SK-N-SH (cell line): ENCODE data around the gene CREBL2. TPM values are rescaled to one million over a fixed set of nuclear protein-coding genes. Genes with fewer than 3 reads are reported as not detected.

Source experiments
- CTCF ChIA-PET: fragments of 300-600, 350-600 bp; formaldehyde crosslinking; extraction: SDS; loops from one replicate; lab custom pipeline; 2021; lab: Yijun Ruan, JAX
- POLR2A ChIA-PET: fragments of 350-600 bp; sonication (Branson Sonifier 250); formaldehyde crosslinking; extraction: SDS; loops from one replicate; lab custom pipeline; 2020; ENCODE audit warnings: antibody characterized with exemption, inconsistent platforms; lab: Yijun Ruan, JAX
- DNase-seq: peaks from one replicate; pipeline ENCODE4 v3.0.0; 2012
- H2AFZ ChIP-seq: fragments of 200-600 bp; sonication (generic); 2 replicates; pipeline ENCODE4 v1.8.1; 2016; ENCODE audit warnings: antibody characterized with exemption, mild to moderate bottlenecking, low read depth
- H3F3A ChIP-seq: fragments of 200-600 bp; sonication (generic); replicated peaks from 2 replicates; pipeline ENCODE3; 2016; ENCODE audit warnings: antibody characterized with exemption, mild to moderate bottlenecking; ENCODE audit not compliant: insufficient read depth
- H3K27ac ChIP-seq, 2 experiments: fragments of 200-500 bp in 1 of 2; fragments of 200-600 bp in 1 of 2; sonication (Bioruptor generic) in 1 of 2; sonication (generic), shearing (Covaris generic) in 1 of 2; 2 replicates each; pipeline versions ENCODE4 v1.5.1 to v1.6.1; 2014 to 2016; ENCODE audit warnings: low read depth in 2 of 2, inconsistent platforms in 1 of 2, low read length in 1 of 2, mild to moderate bottlenecking in 1 of 2, mixed read lengths in 1 of 2
- H3K27me3 ChIP-seq: fragments of 200-600 bp; sonication (generic), shearing (Covaris generic); 2 replicates; pipeline ENCODE4 v1.6.1; 2016; ENCODE audit warnings: mixed run types; ENCODE audit not compliant: insufficient read depth
- H3K36me3 ChIP-seq, 2 experiments: fragments of 200-500 bp in 1 of 2; fragments of 200-600 bp in 1 of 2; sonication (Bioruptor generic) in 1 of 2; sonication (generic) in 1 of 2; replicated peaks in 1 of 2; 2 replicates each; pipeline versions ENCODE3 to v1.5.1; 2014 to 2016; ENCODE audit warnings: low read length in 1 of 2, mild to moderate bottlenecking in 1 of 2; ENCODE audit not compliant: insufficient read depth in 2 of 2, control insufficient read depth in 1 of 2
- H3K4me1 ChIP-seq, 2 experiments: fragments of 200-500 bp in 1 of 2; fragments of 200-600 bp in 1 of 2; sonication (Bioruptor generic) in 1 of 2; sonication (generic), shearing (Covaris generic) in 1 of 2; 2 replicates each; pipeline versions ENCODE4 v1.5.1 to v1.6.1; 2014 to 2016; ENCODE audit warnings: low read depth in 1 of 2, low read length in 1 of 2, mixed run types in 1 of 2; ENCODE audit not compliant: insufficient read depth in 2 of 2, control insufficient read depth in 1 of 2
- H3K4me2 ChIP-seq: fragments of 200-600 bp; sonication (generic), shearing (Covaris generic); 2 replicates; pipeline ENCODE4 v1.6.1; 2017; ENCODE audit warnings: mixed run types
- H3K4me3 ChIP-seq, 2 experiments: fragments of 200-500 bp in 1 of 2; fragments of 200-600 bp in 1 of 2; sonication (Bioruptor generic) in 1 of 2; sonication (generic), shearing (Covaris generic) in 1 of 2; 2 replicates each; pipeline versions ENCODE4 v1.5.1 to v1.8.1; 2014 to 2016; ENCODE audit warnings: low read depth in 2 of 2, inconsistent platforms in 1 of 2, low read length in 1 of 2, mild to moderate bottlenecking in 1 of 2, mixed read lengths in 1 of 2, moderate library complexity in 1 of 2
- H3K79me2 ChIP-seq: fragments of 200-600 bp; sonication (generic); 2 replicates; pipeline ENCODE4 v1.8.1; 2017; ENCODE audit warnings: mild to moderate bottlenecking; ENCODE audit not compliant: insufficient read depth
- H3K9ac ChIP-seq: fragments of 200-600 bp; sonication (generic); 2 replicates; pipeline ENCODE4 v1.6.1; 2017; ENCODE audit warnings: mixed run types
- H3K9me2 ChIP-seq: fragments of 200-600 bp; sonication (generic); 2 replicates; pipeline ENCODE4 v1.6.1; 2017; ENCODE audit warnings: mixed run types
- H3K9me3 ChIP-seq: fragments of 200-600 bp; sonication (generic); 2 replicates; pipeline ENCODE4 v1.6.1; 2017; ENCODE audit warnings: mixed run types, mild to moderate bottlenecking, moderate library complexity
- H4K20me1 ChIP-seq: fragments of 200-600 bp; sonication (generic); 2 replicates; pipeline ENCODE4 v1.6.1; 2017; ENCODE audit warnings: mild to moderate bottlenecking, mixed run types; ENCODE audit not compliant: insufficient read depth
- ELF1 ChIP-seq: IDR thresholded peaks from 2 replicates; pipeline ENCODE4 v1.4.0; 2012
- EP300 ChIP-seq, 2 experiments: IDR thresholded peaks; 2 replicates each; pipeline versions ENCODE4 v1.4.0 to v1.6.1; 2012; ENCODE audit warnings: borderline replicate concordance in 1 of 2, low read depth in 1 of 2, low read length in 1 of 2
- EZH2phosphoT487 ChIP-seq: fragments of 200-600 bp; sonication (generic); IDR thresholded peaks from 2 replicates; pipeline ENCODE4 v1.6.1; 2017; ENCODE audit warnings: low read depth, mixed run types, mild to moderate bottlenecking, antibody characterized with exemption, moderate library complexity, borderline replicate concordance
- FOXJ3 ChIP-seq: sonication (generic); formaldehyde crosslinking; IDR thresholded peaks from 2 replicates; pipeline ENCODE4 v1.5.1; 2020; ENCODE audit warnings: mild to moderate bottlenecking, missing genetic modification reagents
- FOXM1 ChIP-seq: IDR thresholded peaks from 2 replicates; pipeline ENCODE4 v1.4.0; 2012; ENCODE audit warnings: low read depth, mild to moderate bottlenecking
- GABPA ChIP-seq: IDR thresholded peaks from 2 replicates; pipeline ENCODE4 v1.4.0; 2012; ENCODE audit warnings: low read depth, mild to moderate bottlenecking
- MEF2A ChIP-seq: IDR thresholded peaks from 2 replicates; pipeline ENCODE4 v1.4.0; 2012; ENCODE audit warnings: low read depth, borderline replicate concordance
- MXI1 ChIP-seq: IDR thresholded peaks from 2 replicates; pipeline ENCODE4 v1.6.1; 2012; ENCODE audit warnings: mild to moderate bottlenecking, low read depth, low read length, improper control_type of control experiment
- NFIC ChIP-seq: IDR thresholded peaks from 2 replicates; pipeline ENCODE4 v1.4.0; 2012; ENCODE audit warnings: borderline replicate concordance
- NRF1 ChIP-seq: IDR thresholded peaks from 2 replicates; pipeline ENCODE4 v1.6.1; 2012; ENCODE audit warnings: low read depth, mild to moderate bottlenecking, low read length
- PBX3 ChIP-seq: IDR thresholded peaks from 2 replicates; pipeline ENCODE4; 2012
- POLR2AphosphoS5 ChIP-seq: IDR thresholded peaks from 2 replicates; pipeline ENCODE4 v1.6.1; 2012; ENCODE audit warnings: low read depth, low read length
- SIN3A ChIP-seq: IDR thresholded peaks from 2 replicates; pipeline ENCODE4 v1.6.1; 2012; ENCODE audit warnings: low read depth, mild to moderate bottlenecking, low read length, moderate library complexity, borderline replicate concordance
- SMC3 ChIP-seq: IDR thresholded peaks from 2 replicates; pipeline ENCODE4 v1.6.1; 2012; ENCODE audit warnings: low read depth, low read length, improper control_type of control experiment
- TAF1 ChIP-seq: IDR thresholded peaks from 2 replicates; pipeline ENCODE4 v1.6.1; 2012; ENCODE audit warnings: low read depth, mild to moderate bottlenecking, low read length, moderate library complexity, borderline replicate concordance
- TEAD4 ChIP-seq: IDR thresholded peaks from 2 replicates; pipeline ENCODE4 v1.4.0; 2012; ENCODE audit warnings: mild to moderate bottlenecking, borderline replicate concordance; ENCODE audit not compliant: insufficient read depth
- YY1 ChIP-seq: IDR thresholded peaks from 2 replicates; pipeline ENCODE4 v1.4.0; 2012; ENCODE audit warnings: low read depth, mild to moderate bottlenecking
- WGBS: methylation state at CpG from one replicate; pipeline ENCODE4 v1.1.6; 2017; ENCODE audit warnings: low lambda C conversion rate; 5-methylcytosine and 5-hydroxymethylcytosine counted together
- polyA plus RNA-seq, 3 experiments: library from polyadenylated mRNA; depleted of rRNA; stranded (reverse); fragments of >200 nt; gene quantifications; 2 replicates each; pipeline ENCODE4 v1.2.3, GENCODE V29; 2012
- TF ChIP-seq, protein P1 (sequence below): IDR thresholded peaks from 2 replicates; pipeline ENCODE4 v1.4.0; 2012; ENCODE audit warnings: low read depth, borderline replicate concordance
- TF ChIP-seq, protein P2 (sequence below): IDR thresholded peaks from 2 replicates; pipeline ENCODE4 v1.4.0; 2012; ENCODE audit warnings: low read depth
- TF ChIP-seq, protein P3 (sequence below): IDR thresholded peaks from 2 replicates; pipeline ENCODE4 v1.4.0; 2012; ENCODE audit warnings: low read depth, borderline replicate concordance

CREBL2 gene
- polyA plus RNA-seq, 1 of the 3 experiments (the other 2 are of a cell fraction), result 12.6 TPM

GRCh38 chr12:12663644-12664294 lies 52.1 kb downstream of the CREBL2 start:
- Histone ChIP-seq H3K79me2 (no peaks in the 10 kb centered on the region), H3K4me1 (no peaks in the 10 kb centered on the region; a peak in 1 of 4 replicates), H3K27ac (no peak overlapping the region), H3F3A (peaks cover 11% of the 10 kb centered on the region), H3K36me3 (no peaks in the 10 kb centered on the region), H3K9me3 (no peaks in the 10 kb centered on the region), H4K20me1 (no peaks in the 10 kb centered on the region), H3K4me3 (no peak overlapping the region), H3K9ac (no peak overlapping the region), H3K4me2 (no peak overlapping the region), H3K27me3 (no peaks in the 10 kb centered on the region), H3K9me2 (no peaks in the 10 kb centered on the region), H2AFZ (no peak overlapping the region)
- DNase-seq, result no peak
- POLR2A ChIA-PET, result no interaction called here
- 96% methylated on average over 15 of the region's 15 CpGs for WGBS
- CTCF ChIA-PET, result interaction anchor here (1.2 to 1.3 kb wide), 2 partner anchors 17 to 39 kb away, joined by 3 read pairs; no protein-coding TSS in a partner anchor
- no peak for TF ChIP-seq SMC3
- TF ChIP-seq, protein P1, sequence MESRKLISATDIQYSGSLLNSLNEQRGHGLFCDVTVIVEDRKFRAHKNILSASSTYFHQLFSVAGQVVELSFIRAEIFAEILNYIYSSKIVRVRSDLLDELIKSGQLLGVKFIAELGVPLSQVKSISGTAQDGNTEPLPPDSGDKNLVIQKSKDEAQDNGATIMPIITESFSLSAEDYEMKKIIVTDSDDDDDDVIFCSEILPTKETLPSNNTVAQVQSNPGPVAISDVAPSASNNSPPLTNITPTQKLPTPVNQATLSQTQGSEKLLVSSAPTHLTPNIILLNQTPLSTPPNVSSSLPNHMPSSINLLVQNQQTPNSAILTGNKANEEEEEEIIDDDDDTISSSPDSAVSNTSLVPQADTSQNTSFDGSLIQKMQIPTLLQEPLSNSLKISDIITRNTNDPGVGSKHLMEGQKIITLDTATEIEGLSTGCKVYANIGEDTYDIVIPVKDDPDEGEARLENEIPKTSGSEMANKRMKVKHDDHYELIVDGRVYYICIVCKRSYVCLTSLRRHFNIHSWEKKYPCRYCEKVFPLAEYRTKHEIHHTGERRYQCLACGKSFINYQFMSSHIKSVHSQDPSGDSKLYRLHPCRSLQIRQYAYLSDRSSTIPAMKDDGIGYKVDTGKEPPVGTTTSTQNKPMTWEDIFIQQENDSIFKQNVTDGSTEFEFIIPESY, result no peak
- TF ChIP-seq FOXM1, result no peak
- TF ChIP-seq TEAD4, result no peak
- TF ChIP-seq, protein P2, sequence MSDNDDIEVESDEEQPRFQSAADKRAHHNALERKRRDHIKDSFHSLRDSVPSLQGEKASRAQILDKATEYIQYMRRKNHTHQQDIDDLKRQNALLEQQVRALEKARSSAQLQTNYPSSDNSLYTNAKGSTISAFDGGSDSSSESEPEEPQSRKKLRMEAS, result no peak
- no peak for TF ChIP-seq EP300 (IDR thresholded peaks at IDR 0.05; ENCODE audit: borderline replicate concordance in 1 of 2, low read depth in 1 of 2, low read length in 1 of 2)
- TF ChIP-seq FOXJ3 (CRISPR knock-in tag), result no peak
- no peak for TF ChIP-seq TAF1
- TF ChIP-seq GABPA, result no peak
- TF ChIP-seq PBX3, result no peak
- no peak for TF ChIP-seq EZH2phosphoT487
- no peak for TF ChIP-seq MEF2A
- no peak for TF ChIP-seq POLR2AphosphoS5
- TF ChIP-seq, protein P3, sequence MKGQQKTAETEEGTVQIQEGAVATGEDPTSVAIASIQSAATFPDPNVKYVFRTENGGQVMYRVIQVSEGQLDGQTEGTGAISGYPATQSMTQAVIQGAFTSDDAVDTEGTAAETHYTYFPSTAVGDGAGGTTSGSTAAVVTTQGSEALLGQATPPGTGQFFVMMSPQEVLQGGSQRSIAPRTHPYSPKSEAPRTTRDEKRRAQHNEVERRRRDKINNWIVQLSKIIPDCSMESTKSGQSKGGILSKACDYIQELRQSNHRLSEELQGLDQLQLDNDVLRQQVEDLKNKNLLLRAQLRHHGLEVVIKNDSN, result no peak
- TF ChIP-seq NRF1, result no peak
- no peak for TF ChIP-seq YY1
- no peak for TF ChIP-seq MXI1
- TF ChIP-seq ELF1, result no peak
- no peak for TF ChIP-seq SIN3A
- no peak for TF ChIP-seq NFIC
